DMS153 (cell line): ENCODE data around the gene CUEDC2.

Experiments
- DNase-seq: peaks from one replicate; lab custom pipeline; 2025; lab: John Stamatoyannopoulos, UW

CUEDC2 gene

GRCh38 chr10:102424916-102425315 is 7.5 kb downstream of the CUEDC2 start:
- DNase-seq: no peak

GRCh38 chr10:102424145-102424544 is 8.2 kb downstream of the CUEDC2 start:
- DNase-seq: no peak

DNA sequence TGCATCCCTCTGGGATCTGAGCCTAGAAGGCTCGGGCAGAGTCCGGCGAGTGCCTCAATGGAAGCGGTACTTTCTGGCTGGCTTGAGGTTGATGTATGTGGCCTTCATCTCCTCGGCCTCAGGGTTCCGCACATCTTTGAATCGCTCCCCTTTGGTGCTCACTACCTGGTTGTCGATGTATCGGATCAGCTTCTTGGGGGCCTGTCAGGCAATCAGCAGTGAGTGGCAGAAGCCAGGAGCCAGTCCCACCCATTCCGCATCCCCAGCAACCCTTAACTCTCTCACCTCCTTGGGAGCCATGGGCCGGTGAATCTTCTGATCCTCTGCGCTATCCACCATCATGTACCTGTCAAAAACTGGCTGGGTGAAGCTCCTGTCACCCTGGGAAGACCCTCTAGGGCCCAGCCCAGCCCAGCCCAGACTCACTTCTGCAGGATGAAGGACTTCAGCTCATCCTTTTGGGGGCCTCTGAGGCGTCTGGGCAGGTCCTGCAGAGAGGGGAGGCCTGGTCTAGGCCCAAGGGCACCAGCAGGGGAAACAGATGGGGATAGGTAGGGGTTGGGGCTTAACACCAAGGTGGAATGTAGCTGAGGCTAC is 8.9 kb downstream of the CUEDC2 start:
- no peak for DNase-seq

DNA sequence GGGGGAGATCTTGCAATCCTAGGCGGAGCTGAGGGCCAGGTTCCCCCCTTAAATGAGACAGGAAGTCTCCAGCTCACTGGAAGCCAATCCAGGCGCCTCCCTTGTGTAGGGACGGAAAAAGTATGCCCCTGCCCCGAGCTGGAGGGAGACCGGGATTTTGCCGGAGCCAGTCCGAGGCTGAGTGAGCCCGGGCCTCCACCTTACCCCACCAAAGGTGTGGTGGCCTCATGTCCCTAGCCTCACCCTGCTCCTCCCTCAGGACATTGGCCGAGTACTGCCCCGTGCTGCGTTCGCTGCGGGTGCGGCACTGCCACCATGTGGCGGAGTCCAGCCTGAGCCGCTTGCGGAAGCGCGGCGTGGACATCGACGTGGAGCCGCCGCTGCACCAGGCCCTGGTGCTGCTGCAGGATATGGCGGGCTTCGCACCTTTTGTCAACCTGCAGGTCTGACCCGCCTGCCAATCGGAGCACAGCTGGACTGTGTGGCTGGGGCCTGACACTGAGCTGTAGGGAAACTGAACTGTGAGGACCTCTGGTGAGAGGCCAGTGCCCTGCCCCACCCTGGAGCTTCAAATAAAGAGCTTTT is 9.7 kb downstream of the CUEDC2 start:
- DNase-seq: peak; percentile 8

GRCh38 chr10:102421757-102422512 is 10.4 kb downstream of the CUEDC2 start:
- DNase-seq: no peak

DNA sequence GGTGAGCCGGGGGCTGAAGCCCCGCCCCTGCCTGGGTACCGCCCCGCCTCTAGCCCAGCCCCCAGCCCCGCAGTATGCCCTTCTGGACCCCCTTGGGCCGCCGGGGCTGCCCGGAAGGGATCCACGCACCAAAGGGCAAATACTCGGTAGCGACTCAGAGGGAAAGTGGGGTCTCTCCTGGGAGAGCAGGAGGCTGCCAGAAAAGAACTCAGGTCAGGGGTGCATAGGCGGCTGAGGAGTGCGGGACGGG is 10.9 kb downstream of the CUEDC2 start:
- DNase-seq: no peak

- DNase-seq: peak; percentile 91
Observed at GRCh38 chr10:102420714-102421506, 11.5 kb downstream of the CUEDC2 start, which contains the start of gene FBXL15. FBXL15 (plus strand) TSS chr10:102420836; CDS start chr10:102421130, 294 bp downstream.

DNA sequence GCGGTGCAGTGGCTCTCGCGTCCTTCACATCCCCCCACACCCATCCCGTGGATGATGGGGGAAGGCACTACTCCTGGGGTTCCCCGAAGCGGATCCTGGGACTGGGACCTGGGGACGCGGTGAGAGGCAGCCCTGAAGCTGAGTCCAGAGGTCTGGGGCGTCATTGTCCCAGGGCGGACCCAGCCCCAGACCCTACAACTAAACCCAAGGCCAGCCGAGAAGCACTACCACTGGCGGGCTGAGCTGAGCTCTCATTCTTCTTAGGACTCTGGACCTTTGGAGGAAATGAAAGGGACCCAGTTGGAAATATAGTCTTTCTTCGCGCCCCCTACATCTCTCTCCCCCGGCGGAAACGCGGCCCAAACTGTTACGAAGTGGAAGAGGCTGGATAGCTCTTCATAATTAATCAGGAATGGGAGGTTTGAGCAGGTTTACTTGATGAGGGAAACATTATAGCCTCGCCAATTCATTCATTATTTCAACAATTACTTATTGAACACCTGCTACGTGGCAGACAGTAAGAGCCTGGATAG is 12.1 kb downstream of the CUEDC2 start:
- no peak for DNase-seq

GRCh38 chr10:102419269-102420180 is 12.8 kb downstream of the CUEDC2 start:
- DNase-seq: peak; percentile 70

DNA sequence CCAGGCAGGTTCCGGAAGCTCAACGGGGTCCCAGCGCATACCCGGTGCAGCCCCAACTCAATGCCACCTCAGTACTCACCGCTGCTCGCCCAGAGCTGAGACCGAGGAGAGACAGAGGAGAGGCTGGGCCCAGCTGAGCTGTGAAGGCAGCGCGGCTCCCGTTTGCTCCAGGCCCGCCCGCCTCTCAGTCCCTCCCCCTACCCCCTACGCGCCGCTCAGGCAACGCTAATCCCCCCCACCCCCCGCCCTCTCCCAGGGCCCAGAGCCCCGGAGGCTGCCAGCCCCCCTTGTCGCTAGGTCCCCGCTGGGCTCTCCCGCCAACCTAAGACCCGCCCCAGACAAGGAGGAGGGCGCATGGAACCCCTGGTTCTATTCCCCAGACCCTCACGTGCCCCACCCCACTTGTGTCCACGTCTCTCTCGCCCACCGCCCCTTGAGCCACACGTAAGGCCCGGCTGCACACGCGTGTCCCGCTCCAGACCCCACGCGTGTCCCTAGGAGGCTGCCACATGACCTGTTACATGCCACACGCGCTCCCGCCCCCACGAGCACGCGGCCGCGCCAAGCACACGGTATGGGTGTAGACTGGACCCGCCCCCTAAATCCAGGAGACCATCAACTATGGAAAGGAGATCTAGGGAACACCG is 13.6 kb downstream of the CUEDC2 start, which contains the start of gene PSD:
TSS of gene PSD (minus strand) at position 164 of the 647 bp plus-strand sequence. CDS start 1,747 bp downstream, outside the sequence.
- DNase-seq: peak; percentile 70

GRCh38 chr10:102416695-102417094 is 15.7 kb downstream of the CUEDC2 start:
- DNase-seq: no peak

DNA sequence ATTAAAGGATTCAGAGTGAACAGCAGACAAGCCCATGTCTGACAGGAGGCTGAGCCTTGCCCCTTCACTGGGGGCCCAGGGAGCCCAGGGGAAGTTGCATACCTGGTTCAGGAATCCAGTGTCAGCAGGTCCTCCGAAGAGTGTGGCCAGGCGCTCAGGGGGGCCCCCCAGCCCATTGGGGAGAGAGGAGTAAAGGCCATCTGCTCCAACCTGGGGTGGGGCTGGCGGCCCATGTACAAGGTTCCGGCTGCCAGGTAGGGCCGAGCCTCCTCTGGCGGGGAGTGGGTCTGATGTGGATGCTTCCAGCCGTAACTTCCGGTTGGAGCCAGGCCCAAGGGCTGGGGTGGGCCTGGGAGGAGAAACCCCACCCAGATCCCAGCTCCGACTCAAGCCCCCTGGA is 16.1 kb downstream of the CUEDC2 start:
- DNase-seq: no peak

- DNase-seq: no peak
Observed at GRCh38 chr10:102414749-102415148, 17.6 kb downstream of the CUEDC2 start.

- DNase-seq: no peak
Observed at GRCh38 chr10:102413806-102414561, 18.4 kb downstream of the CUEDC2 start.

- peak; percentile 92 for DNase-seq
Observed at GRCh38 chr10:102413053-102413705, 19.2 kb downstream of the CUEDC2 start.

GRCh38 chr10:102412293-102412692 is 20.1 kb downstream of the CUEDC2 start:
- no peak for DNase-seq

- no peak for DNase-seq
Observed at GRCh38 chr10:102411341-102412255, 20.8 kb downstream of the CUEDC2 start.

- no peak for DNase-seq
Observed at GRCh38 chr10:102410429-102411073, 21.8 kb downstream of the CUEDC2 start.
